Endothelial cell of umbilical vein (primary cell): ENCODE measurements around the gene DCTN4.

Source experiments
- CTCF ChIP-seq, 2 donors: IDR thresholded peaks; 1 replicate in 1 of 2; 2 replicates in 1 of 2; pipeline ENCODE4 v1.5.1; 2011; ENCODE audit warnings: low read length in 2 of 2, mild to moderate bottlenecking in 2 of 2, moderate library complexity in 2 of 2, control low read depth in 1 of 2, inconsistent platforms in 1 of 2, low read depth in 1 of 2; ENCODE audit not compliant: insufficient read depth in 1 of 2; ENCODE audit errors: extremely low read depth in 1 of 2
- EZH2 ChIP-seq: IDR thresholded peaks from 2 replicates; pipeline ENCODE4 v1.6.1; 2012; ENCODE audit warnings: borderline replicate concordance, low read depth, mild to moderate bottlenecking, moderate library complexity, low read length, inconsistent platforms; ENCODE audit not compliant: severe bottlenecking
- MYC ChIP-seq: IDR thresholded peaks from one replicate; pipeline ENCODE4 v1.6.1; 2011; ENCODE audit warnings: mild to moderate bottlenecking, low read depth, low read length
- POLR2A ChIP-seq: IDR thresholded peaks from 2 replicates; pipeline ENCODE4 v1.6.1; 2012; ENCODE audit warnings: low read depth, mild to moderate bottlenecking, control low read depth, low read length
- POLR2AphosphoS5 ChIP-seq: IDR thresholded peaks from 2 replicates; pipeline ENCODE4 v1.6.1; 2012; ENCODE audit warnings: low read depth, mild to moderate bottlenecking, control low read depth, low read length, moderate library complexity; ENCODE audit not compliant: insufficient read depth
- TF ChIP-seq, protein P1 (sequence below): IDR thresholded peaks from 2 replicates; pipeline ENCODE4 v1.6.1; 2011; ENCODE audit not compliant: insufficient read depth, insufficient read length

DNA sequence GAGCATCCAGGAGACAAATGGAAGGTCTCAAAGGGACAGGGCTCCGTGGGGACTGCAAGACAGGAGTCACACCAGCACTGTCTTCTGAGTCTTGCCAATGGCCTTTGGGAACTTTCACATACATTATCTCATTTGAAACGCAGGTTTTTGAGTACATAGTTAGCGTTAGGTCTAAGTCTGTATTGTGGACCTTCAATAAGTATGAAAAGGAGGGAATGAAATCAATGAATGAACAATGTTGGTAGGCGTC lies 442 bp upstream of the DCTN4 start:
- TF ChIP-seq CTCF (IDR thresholded peaks at IDR 0.05; ENCODE audit: extremely low read depth in 1 of 2, insufficient read depth in 1 of 2, low read depth in 1 of 2, low read length in 2 of 2) (no peak), EZH2 (no peak), POLR2AphosphoS5 (no peak), POLR2A (no peak), MYC (no peak)
- TF ChIP-seq, protein P1, sequence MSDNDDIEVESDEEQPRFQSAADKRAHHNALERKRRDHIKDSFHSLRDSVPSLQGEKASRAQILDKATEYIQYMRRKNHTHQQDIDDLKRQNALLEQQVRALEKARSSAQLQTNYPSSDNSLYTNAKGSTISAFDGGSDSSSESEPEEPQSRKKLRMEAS = no peak
